Gastrocnemius medialis (tissue), 4 donors: Measurements from ENCODE around the gene OR11H6.

ENCODE experiments used
- CTCF ChIP-seq, 5 experiments: fragments of 450-650 bp in 3 of 5; fragments of 200-600 bp in 2 of 5; sonication (generic) in 2 of 5; IDR thresholded peaks in 4 of 5; conservative IDR thresholded peaks in 1 of 5; 1 replicate in 4 of 5; 2 replicates in 1 of 5; pipeline ENCODE4 v1.5.1; 2016 to 2019; ENCODE audit warnings: antibody characterized with exemption in 5 of 5, mild to moderate bottlenecking in 3 of 5, moderate library complexity in 3 of 5
- POLR2A ChIP-seq, 2 donors: fragments of 450-650 bp; IDR thresholded peaks; one replicate each; pipeline ENCODE4 v1.6.1; 2017; ENCODE audit warnings: antibody characterized with exemption in 2 of 2, mild to moderate bottlenecking in 2 of 2, moderate library complexity in 2 of 2

- TF ChIP-seq CTCF (IDR thresholded peaks at IDR 0.05 in 4 of 5, conservative IDR thresholded peaks at IDR 0.05 in 1 of 5) (no peak), POLR2A (IDR thresholded peaks at IDR 0.05) (no peak)
Observed at GRCh38 chr14:20198991-20199390, 24.5 kb upstream of the OR11H6 start.
